ENCODE data around the gene TOR4A.

DNA sequence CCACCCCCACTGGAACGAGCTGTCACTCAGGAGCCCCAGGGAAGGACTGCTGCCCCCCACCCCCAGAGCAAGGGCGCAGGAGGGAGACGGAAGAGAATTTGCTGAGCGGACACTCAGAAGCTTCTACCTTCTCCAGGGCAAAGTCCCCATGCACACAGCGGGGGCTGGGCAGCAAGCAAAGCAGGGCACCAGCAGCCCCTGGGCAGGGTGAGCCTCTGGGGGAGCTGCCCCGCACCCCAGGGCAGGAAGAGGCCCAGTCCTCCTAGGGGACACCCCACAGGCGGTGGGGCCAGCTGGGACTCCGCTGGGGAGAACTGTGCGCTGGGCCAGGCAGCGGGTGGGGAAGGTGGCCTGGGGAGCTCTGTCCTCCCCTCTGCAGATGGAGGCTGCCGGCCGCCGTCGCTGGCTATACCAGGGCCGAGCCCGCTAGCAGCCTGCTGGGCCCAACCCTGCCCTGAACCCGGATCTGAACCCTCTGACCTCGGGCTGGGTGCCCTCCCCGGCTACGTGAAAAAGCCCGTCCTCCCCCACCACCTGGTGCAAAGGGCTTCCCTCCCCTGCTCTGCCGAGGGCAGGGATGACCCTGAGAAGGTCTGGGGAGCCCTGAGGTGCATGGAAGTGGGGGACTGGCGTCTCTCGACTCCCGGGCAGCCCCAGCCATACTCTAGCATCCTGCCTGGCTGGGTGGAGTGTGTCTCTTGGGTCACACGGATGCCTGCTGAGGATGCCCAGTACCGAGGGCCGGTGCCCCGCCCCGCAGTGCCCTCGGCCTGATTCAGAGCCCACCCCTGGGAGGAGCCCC is 47.4 kb upstream of the TOR4A start:
- TF ChIP-seq, protein P1, sequence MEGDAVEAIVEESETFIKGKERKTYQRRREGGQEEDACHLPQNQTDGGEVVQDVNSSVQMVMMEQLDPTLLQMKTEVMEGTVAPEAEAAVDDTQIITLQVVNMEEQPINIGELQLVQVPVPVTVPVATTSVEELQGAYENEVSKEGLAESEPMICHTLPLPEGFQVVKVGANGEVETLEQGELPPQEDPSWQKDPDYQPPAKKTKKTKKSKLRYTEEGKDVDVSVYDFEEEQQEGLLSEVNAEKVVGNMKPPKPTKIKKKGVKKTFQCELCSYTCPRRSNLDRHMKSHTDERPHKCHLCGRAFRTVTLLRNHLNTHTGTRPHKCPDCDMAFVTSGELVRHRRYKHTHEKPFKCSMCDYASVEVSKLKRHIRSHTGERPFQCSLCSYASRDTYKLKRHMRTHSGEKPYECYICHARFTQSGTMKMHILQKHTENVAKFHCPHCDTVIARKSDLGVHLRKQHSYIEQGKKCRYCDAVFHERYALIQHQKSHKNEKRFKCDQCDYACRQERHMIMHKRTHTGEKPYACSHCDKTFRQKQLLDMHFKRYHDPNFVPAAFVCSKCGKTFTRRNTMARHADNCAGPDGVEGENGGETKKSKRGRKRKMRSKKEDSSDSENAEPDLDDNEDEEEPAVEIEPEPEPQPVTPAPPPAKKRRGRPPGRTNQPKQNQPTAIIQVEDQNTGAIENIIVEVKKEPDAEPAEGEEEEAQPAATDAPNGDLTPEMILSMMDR (IDR thresholded peaks at IDR 0.05 in 2 of 3, conservative IDR thresholded peaks at IDR 0.05 in 1 of 3; ENCODE audit: insufficient read depth in 2 of 3, low read depth in 1 of 3, low read length in 3 of 3), result no peak
- TF ChIP-seq CAMTA2 (CRISPR knock-in tag; conservative IDR thresholded peaks at IDR 0.05) (no peak), ZNF592 (IDR thresholded peaks at IDR 0.05) (no peak), ZNF24 (IDR thresholded peaks at IDR 0.05) (no peak), POLR2A (conservative IDR thresholded peaks at IDR 0.05) (no peak), GATA2 (CRISPR knock-in tag; IDR thresholded peaks at IDR 0.05) (no peak), FOXA1 (IDR thresholded peaks at IDR 0.05; ENCODE audit: borderline replicate concordance) (no peak), CHD1 (IDR thresholded peaks at IDR 0.05; ENCODE audit: low read length) (no peak), ZFP36 (IDR thresholded peaks at IDR 0.05; ENCODE audit: low read depth, low read length, partially characterized antibody) (no peak), BRCA1 (IDR thresholded peaks at IDR 0.05) (no peak), BRCA1 (CRISPR knock-in tag; IDR thresholded peaks at IDR 0.05) (no peak), TOE1 (IDR thresholded peaks at IDR 0.05; ENCODE audit: borderline replicate concordance) (no peak), TOE1 (CRISPR knock-in tag; IDR thresholded peaks at IDR 0.05; ENCODE audit: borderline replicate concordance, low read depth) (no peak), ZNF830 (CRISPR knock-in tag; IDR thresholded peaks at IDR 0.05) (no peak)
- TF ChIP-seq, protein P2, sequence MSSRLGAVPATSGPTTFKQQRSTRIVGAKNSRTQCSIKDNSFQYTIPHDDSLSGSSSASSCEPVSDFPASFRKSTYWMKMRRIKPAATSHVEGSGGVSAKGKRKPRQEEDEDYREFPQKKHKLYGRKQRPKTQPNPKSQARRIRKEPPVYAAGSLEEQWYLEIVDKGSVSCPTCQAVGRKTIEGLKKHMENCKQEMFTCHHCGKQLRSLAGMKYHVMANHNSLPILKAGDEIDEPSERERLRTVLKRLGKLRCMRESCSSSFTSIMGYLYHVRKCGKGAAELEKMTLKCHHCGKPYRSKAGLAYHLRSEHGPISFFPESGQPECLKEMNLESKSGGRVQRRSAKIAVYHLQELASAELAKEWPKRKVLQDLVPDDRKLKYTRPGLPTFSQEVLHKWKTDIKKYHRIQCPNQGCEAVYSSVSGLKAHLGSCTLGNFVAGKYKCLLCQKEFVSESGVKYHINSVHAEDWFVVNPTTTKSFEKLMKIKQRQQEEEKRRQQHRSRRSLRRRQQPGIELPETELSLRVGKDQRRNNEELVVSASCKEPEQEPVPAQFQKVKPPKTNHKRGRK (tag; IDR thresholded peaks at IDR 0.05), result no peak
- TF ChIP-seq, protein P3, sequence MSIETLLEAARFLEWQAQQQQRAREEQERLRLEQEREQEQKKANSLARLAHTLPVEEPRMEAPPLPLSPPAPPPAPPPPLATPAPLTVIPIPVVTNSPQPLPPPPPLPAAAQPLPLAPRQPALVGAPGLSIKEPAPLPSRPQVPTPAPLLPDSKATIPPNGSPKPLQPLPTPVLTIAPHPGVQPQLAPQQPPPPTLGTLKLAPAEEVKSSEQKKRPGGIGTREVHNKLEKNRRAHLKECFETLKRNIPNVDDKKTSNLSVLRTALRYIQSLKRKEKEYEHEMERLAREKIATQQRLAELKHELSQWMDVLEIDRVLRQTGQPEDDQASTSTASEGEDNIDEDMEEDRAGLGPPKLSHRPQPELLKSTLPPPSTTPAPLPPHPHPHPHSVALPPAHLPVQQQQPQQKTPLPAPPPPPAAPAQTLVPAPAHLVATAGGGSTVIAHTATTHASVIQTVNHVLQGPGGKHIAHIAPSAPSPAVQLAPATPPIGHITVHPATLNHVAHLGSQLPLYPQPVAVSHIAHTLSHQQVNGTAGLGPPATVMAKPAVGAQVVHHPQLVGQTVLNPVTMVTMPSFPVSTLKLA (conservative IDR thresholded peaks at IDR 0.05), result no peak
